Measurements from ENCODE around the gene CGNL1.

DNA sequence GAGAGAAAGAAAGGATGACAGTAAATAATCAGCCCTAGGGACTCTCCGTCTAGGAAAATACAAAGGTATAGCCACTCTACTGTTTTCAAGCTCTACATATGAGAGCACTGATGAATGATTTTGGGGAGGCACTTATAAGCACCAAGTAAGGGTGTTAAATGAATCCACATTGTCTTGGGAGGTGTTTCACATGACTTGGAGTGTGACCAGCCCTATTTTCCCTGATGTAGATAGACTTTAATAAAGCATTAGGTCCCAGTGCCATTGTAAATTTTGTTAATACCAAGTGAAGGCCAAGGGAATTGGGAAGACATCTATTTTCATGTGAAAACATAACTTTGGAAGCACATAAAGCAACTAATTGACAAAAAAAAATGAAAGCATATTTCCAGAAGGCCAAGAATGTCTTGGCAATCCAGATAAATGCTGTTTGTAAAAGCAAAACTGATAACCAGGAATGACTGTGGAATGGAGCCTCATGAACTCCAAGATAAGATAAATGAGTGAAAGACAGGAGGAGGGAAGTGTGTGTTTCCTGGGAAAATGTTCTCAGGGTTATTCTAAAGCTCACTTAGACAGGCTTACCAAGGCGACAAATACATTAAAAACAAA lies 119.4 kb downstream of the CGNL1 start:
- TF ChIP-seq, protein P1, sequence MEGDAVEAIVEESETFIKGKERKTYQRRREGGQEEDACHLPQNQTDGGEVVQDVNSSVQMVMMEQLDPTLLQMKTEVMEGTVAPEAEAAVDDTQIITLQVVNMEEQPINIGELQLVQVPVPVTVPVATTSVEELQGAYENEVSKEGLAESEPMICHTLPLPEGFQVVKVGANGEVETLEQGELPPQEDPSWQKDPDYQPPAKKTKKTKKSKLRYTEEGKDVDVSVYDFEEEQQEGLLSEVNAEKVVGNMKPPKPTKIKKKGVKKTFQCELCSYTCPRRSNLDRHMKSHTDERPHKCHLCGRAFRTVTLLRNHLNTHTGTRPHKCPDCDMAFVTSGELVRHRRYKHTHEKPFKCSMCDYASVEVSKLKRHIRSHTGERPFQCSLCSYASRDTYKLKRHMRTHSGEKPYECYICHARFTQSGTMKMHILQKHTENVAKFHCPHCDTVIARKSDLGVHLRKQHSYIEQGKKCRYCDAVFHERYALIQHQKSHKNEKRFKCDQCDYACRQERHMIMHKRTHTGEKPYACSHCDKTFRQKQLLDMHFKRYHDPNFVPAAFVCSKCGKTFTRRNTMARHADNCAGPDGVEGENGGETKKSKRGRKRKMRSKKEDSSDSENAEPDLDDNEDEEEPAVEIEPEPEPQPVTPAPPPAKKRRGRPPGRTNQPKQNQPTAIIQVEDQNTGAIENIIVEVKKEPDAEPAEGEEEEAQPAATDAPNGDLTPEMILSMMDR (conservative IDR thresholded peaks at IDR 0.05; ENCODE audit: low read length): no peak
- TF ChIP-seq EZH2phosphoT487 (IDR thresholded peaks at IDR 0.05; ENCODE audit: borderline replicate concordance): no peak

Measured in Loucy (cell line).